KMS-11 (cell line): ENCODE results near the gene COPZ1.

Experiments used
- H2AFZ ChIP-seq: fragments of 200-600 bp; sonication (generic); 2 replicates; pipeline ENCODE4 v1.6.1; 2016; ENCODE audit warnings: antibody characterized with exemption, mixed run types, low read depth
- H3K27ac ChIP-seq: fragments of 200-600 bp; sonication (generic); 2 replicates; pipeline ENCODE4 v1.6.1; 2016; ENCODE audit warnings: mild to moderate bottlenecking, mixed run types
- H3K27me3 ChIP-seq: fragments of 200-600 bp; sonication (generic); 2 replicates; pipeline ENCODE4 v1.6.1; 2017; ENCODE audit warnings: mild to moderate bottlenecking, low read depth, mixed run types, moderate library complexity; ENCODE audit not compliant: insufficient read depth
- H3K36me3 ChIP-seq: fragments of 200-600 bp; sonication (generic); 2 replicates; pipeline ENCODE4 v1.6.1; 2017; ENCODE audit warnings: mild to moderate bottlenecking, mixed run types; ENCODE audit not compliant: insufficient read depth
- H3K4me1 ChIP-seq: fragments of 200-600 bp; sonication (generic); 2 replicates; pipeline ENCODE4 v1.6.1; 2016; ENCODE audit warnings: mild to moderate bottlenecking, low read depth, mixed run types; ENCODE audit not compliant: poor library complexity, severe bottlenecking
- H3K4me2 ChIP-seq: fragments of 200-600 bp; sonication (generic); 2 replicates; pipeline ENCODE4 v1.7.0; 2016; ENCODE audit warnings: mild to moderate bottlenecking, mixed run types
- H3K4me3 ChIP-seq: fragments of 200-600 bp; sonication (generic); IDR thresholded peaks from 2 replicates; pipeline ENCODE4 v1.6.1; 2017; ENCODE audit warnings: low read depth, low read length, mixed read lengths; ENCODE audit not compliant: insufficient read depth
- H3K79me2 ChIP-seq: fragments of 200-600 bp; sonication (generic); 2 replicates; pipeline ENCODE4 v1.6.1; 2016; ENCODE audit warnings: low read depth, mixed run types; ENCODE audit not compliant: insufficient read depth
- H3K9ac ChIP-seq: fragments of 200-600 bp; sonication (generic); 2 replicates; pipeline ENCODE4 v1.6.1; 2016; ENCODE audit warnings: mild to moderate bottlenecking, mixed run types
- H4K20me1 ChIP-seq: fragments of 200-600 bp; sonication (generic); 2 replicates; pipeline ENCODE4 v1.6.1; 2016; ENCODE audit warnings: mild to moderate bottlenecking, mixed run types; ENCODE audit not compliant: insufficient read depth
- CTCF ChIP-seq: fragments of 200-600 bp; sonication (generic); conservative IDR thresholded peaks from 2 replicates; pipeline ENCODE4 v1.6.1; 2017; ENCODE audit warnings: low read depth, mild to moderate bottlenecking, antibody characterized with exemption, low read length, moderate library complexity, mixed read lengths

The COPZ1 gene

GRCh38 chr12:54355104-54355815 lies 30.3 kb downstream of the COPZ1 start:
- Histone ChIP-seq H3K79me2 (no peaks in the 10 kb centered on the region), H2AFZ (no peak overlapping the region), H3K27ac (no peak overlapping the region), H3K4me2 (no peak overlapping the region), H3K9ac (no peak overlapping the region), H3K4me1 (peaks cover 19% of the 10 kb centered on the region), H3K27me3 (no peaks in the 10 kb centered on the region), H4K20me1 (no peaks in the 10 kb centered on the region), H3K4me3 (no peak overlapping the region), H3K36me3 (no peaks in the 10 kb centered on the region; the same call in 1 of the 2 replicates)
- no peak for TF ChIP-seq CTCF

- no peak for TF ChIP-seq CTCF
- no peaks in the 10 kb centered on the region for H3K79me2 ChIP-seq
- H3K9ac ChIP-seq, result no peak overlapping the region
- no peak overlapping the region for H2AFZ ChIP-seq
- H3K4me1 ChIP-seq, result peaks cover 23% of the 10 kb centered on the region
- no peak overlapping the region for H3K27ac ChIP-seq
- no peak overlapping the region for H3K4me2 ChIP-seq
- no peak overlapping the region for H3K4me3 ChIP-seq
- no peaks in the 10 kb centered on the region for H4K20me1 ChIP-seq
- peaks cover 4% of the 10 kb centered on the region; the same call in 1 of the 2 replicates for H3K27me3 ChIP-seq
- no peaks in the 10 kb centered on the region for H3K36me3 ChIP-seq
Measured at GRCh38 chr12:54356228-54356627, 31.3 kb downstream of the COPZ1 start.

- Histone ChIP-seq H3K27ac (no peak overlapping the region), H3K4me2 (no peak overlapping the region), H3K9ac (no peak overlapping the region), H4K20me1 (no peaks in the 10 kb centered on the region), H3K27me3 (peaks cover 11% of the 10 kb centered on the region; the same call in 1 of the 2 replicates), H2AFZ (no peak overlapping the region), H3K36me3 (no peaks in the 10 kb centered on the region), H3K79me2 (no peaks in the 10 kb centered on the region), H3K4me1 (peaks cover 23% of the 10 kb centered on the region), H3K4me3 (no peak overlapping the region)
- no peak for TF ChIP-seq CTCF
Measured at GRCh38 chr12:54356951-54357356, 32.0 kb downstream of the COPZ1 start.

- H3K27ac ChIP-seq, result no peak overlapping the region
- H3K9ac ChIP-seq, result no peak overlapping the region
- H2AFZ ChIP-seq, result peak overlapping the region; percentile 96; the same call in 1 of the 2 replicates
- no peaks in the 10 kb centered on the region for H3K36me3 ChIP-seq
- H3K4me1 ChIP-seq, result peaks cover 23% of the 10 kb centered on the region
- peak overlapping the region; percentile 98; the same call in 1 of the 2 replicates for H3K4me2 ChIP-seq
- no peaks in the 10 kb centered on the region for H3K79me2 ChIP-seq
- TF ChIP-seq CTCF, result no peak
- peaks cover 18% of the 10 kb centered on the region; the same call in 1 of the 2 replicates for H3K27me3 ChIP-seq
- H4K20me1 ChIP-seq, result no peaks in the 10 kb centered on the region
- H3K4me3 ChIP-seq, result no peak overlapping the region
Measured at GRCh38 chr12:54357506-54358190, 32.7 kb downstream of the COPZ1 start.
